Nephron progenitor cell (in vitro differentiated cells): ENCODE results near the gene ENPP7.
A peak's percentile ranks its signal among the peaks of the same experiment; 100 is the strongest.

Experiments used
- DNase-seq: peaks from one replicate; pipeline ENCODE4 v3.0.0; 2021
- H3K27ac Mint-ChIP-seq: 2 replicates; pipeline ENCODE4 v1.8.0; 2021; ENCODE audit warnings: mild to moderate bottlenecking, moderate library complexity, mixed read lengths
- H3K27me3 Mint-ChIP-seq: 2 replicates; pipeline ENCODE4 v1.8.0; 2021; ENCODE audit warnings: mild to moderate bottlenecking, low read depth, mixed read lengths; ENCODE audit not compliant: poor library complexity
- H3K36me3 Mint-ChIP-seq: 2 replicates; pipeline ENCODE4 v1.8.0; 2021; ENCODE audit warnings: low read depth, mixed read lengths
- H3K4me1 Mint-ChIP-seq: 2 replicates; pipeline ENCODE4 v1.8.0; 2021; ENCODE audit warnings: mixed read lengths
- H3K4me3 Mint-ChIP-seq: 2 replicates; pipeline ENCODE4 v1.8.0; 2021; ENCODE audit warnings: mild to moderate bottlenecking, moderate library complexity, mixed read lengths
- H3K9me3 Mint-ChIP-seq: 2 replicates; pipeline ENCODE4 v1.8.0; 2021; ENCODE audit warnings: mild to moderate bottlenecking, moderate library complexity, mixed read lengths
- CTCF ChIP-seq: fragments of 200-600 bp; sonication (generic); IDR thresholded peaks from 2 replicates; pipeline ENCODE4 v1.5.0; 2021; ENCODE audit warnings: antibody characterized with exemption

Gene ENPP7

GRCh38 chr17:79738643-79739042, 7.9 kb downstream of the ENPP7 start:
- Mint-ChIP-seq H3K27ac (no peak overlapping the region), H3K4me3 (peak overlapping the region; percentile 13), H3K27me3 (peaks cover 34% of the 10 kb centered on the region), H3K9me3 (no peaks in the 10 kb centered on the region), H3K36me3 (no peaks in the 10 kb centered on the region), H3K4me1 (peaks cover 49% of the 10 kb centered on the region)
- TF ChIP-seq CTCF: no peak
- DNase-seq: no peak

GRCh38 chr17:79739148-79740062, 8.7 kb downstream of the ENPP7 start:
- peaks cover 49% of the 10 kb centered on the region for H3K4me1 Mint-ChIP-seq
- peak overlapping the region; percentile 13 for H3K4me3 Mint-ChIP-seq
- no peaks in the 10 kb centered on the region for H3K36me3 Mint-ChIP-seq
- no peak overlapping the region for H3K27ac Mint-ChIP-seq
- no peak for DNase-seq
- TF ChIP-seq CTCF: no peak
- peaks cover 36% of the 10 kb centered on the region for H3K27me3 Mint-ChIP-seq
- H3K9me3 Mint-ChIP-seq: no peaks in the 10 kb centered on the region

GRCh38 chr17:79740413-79740812, 9.7 kb downstream of the ENPP7 start:
- no peak overlapping the region for H3K27ac Mint-ChIP-seq
- H3K36me3 Mint-ChIP-seq: no peaks in the 10 kb centered on the region
- peaks cover 55% of the 10 kb centered on the region for H3K4me1 Mint-ChIP-seq
- peaks cover 46% of the 10 kb centered on the region for H3K27me3 Mint-ChIP-seq
- DNase-seq: no peak
- no peaks in the 10 kb centered on the region for H3K9me3 Mint-ChIP-seq
- TF ChIP-seq CTCF: no peak
- H3K4me3 Mint-ChIP-seq: peak overlapping the region; percentile 15

GRCh38 chr17:79741401-79741750, 10.6 kb downstream of the ENPP7 start:
- H3K27ac Mint-ChIP-seq: no peak overlapping the region
- H3K36me3 Mint-ChIP-seq: no peaks in the 10 kb centered on the region
- H3K9me3 Mint-ChIP-seq: no peaks in the 10 kb centered on the region
- TF ChIP-seq CTCF: no peak
- H3K4me1 Mint-ChIP-seq: peaks cover 56% of the 10 kb centered on the region
- H3K4me3 Mint-ChIP-seq: peak overlapping the region; percentile 44
- peaks cover 46% of the 10 kb centered on the region for H3K27me3 Mint-ChIP-seq
- DNase-seq: no peak

GRCh38 chr17:79741751-79742588, 11.2 kb downstream of the ENPP7 start:
- H3K4me1 Mint-ChIP-seq: peaks cover 57% of the 10 kb centered on the region
- peaks cover 52% of the 10 kb centered on the region for H3K27me3 Mint-ChIP-seq
- no peaks in the 10 kb centered on the region for H3K9me3 Mint-ChIP-seq
- H3K27ac Mint-ChIP-seq: no peak overlapping the region
- TF ChIP-seq CTCF: peak; percentile 95
- no peaks in the 10 kb centered on the region for H3K36me3 Mint-ChIP-seq
- peak; percentile 96 for DNase-seq
- H3K4me3 Mint-ChIP-seq: peak overlapping the region; percentile 44
